H1 (cell line): ENCODE data around the gene SLC12A7. TPM values are rescaled to one million over a fixed set of nuclear protein-coding genes. Genes with fewer than 3 reads are reported as not detected.

Source experiments
- CBX5 ChIP-seq: fragments of 300-800, 300-1000 bp; sonication (generic); IDR thresholded peaks from 2 replicates; pipeline ENCODE4 v1.7.1; 2016; ENCODE audit warnings: antibody characterized with exemption, low read length, low read depth
- E2F6 ChIP-seq: IDR thresholded peaks from 2 replicates; pipeline ENCODE4 v1.6.1; 2012; ENCODE audit warnings: inconsistent platforms
- GTF2F1 ChIP-seq: IDR thresholded peaks from 2 replicates; pipeline ENCODE4 v1.6.1; 2012; ENCODE audit warnings: low read depth, low read length, improper control_type of control experiment, borderline replicate concordance
- HDAC6 ChIP-seq: IDR thresholded peaks from one replicate; pipeline ENCODE4 v1.7.1; 2012; ENCODE audit warnings: low read depth, mild to moderate bottlenecking, inconsistent platforms, low read length, moderate library complexity
- JUN ChIP-seq: IDR thresholded peaks from 2 replicates; pipeline ENCODE4 v1.6.1; 2011; ENCODE audit warnings: low read depth, mild to moderate bottlenecking, improper control_type of control experiment, low read length
- KDM5A ChIP-seq: fragments of 200-600 bp; IDR thresholded peaks from 2 replicates; pipeline ENCODE4 v1.7.1; 2012; ENCODE audit warnings: mild to moderate bottlenecking, low read length, inconsistent platforms, mixed read lengths
- SIN3A ChIP-seq, 2 experiments: IDR thresholded peaks in 1 of 2; conservative IDR thresholded peaks in 1 of 2; 2 replicates each; pipeline ENCODE4 v1.6.1; 2011 to 2012; ENCODE audit warnings: low read length in 2 of 2, improper control_type of control experiment in 1 of 2, low read depth in 1 of 2, mild to moderate bottlenecking in 1 of 2
- SUZ12 ChIP-seq: fragments of 200-600 bp; sonication (generic); IDR thresholded peaks from 2 replicates; pipeline ENCODE4 v1.6.1; 2012; ENCODE audit warnings: mild to moderate bottlenecking, inconsistent platforms, low read length, moderate library complexity, mixed read lengths
- TAF7 ChIP-seq: optimal IDR thresholded peaks from 2 replicates; pipeline ENCODE3; 2011; ENCODE audit warnings: low read depth, mild to moderate bottlenecking, inconsistent platforms, low read length, moderate library complexity, borderline replicate concordance
- polyA plus RNA-seq, 7 experiments: library from polyadenylated mRNA; depleted of rRNA in 3 of 7; stranded (reverse) in 5 of 7; unstranded in 2 of 7; fragments of >200 nt in 5 of 7; fragments of 200-250 nt in 2 of 7; gene quantifications; 1 replicate in 5 of 7; 2 replicates in 1 of 7; 4 replicates in 1 of 7; pipeline versions ENCODE4 v1.2.1 to v1.2.3, GENCODE V29; 2011 to 2013; ENCODE audit warnings: missing spikeins in 2 of 7, mixed read lengths in 2 of 7
- total RNA-seq: library from RNA; stranded (reverse); fragmentation: NEBNext Ultra II Directional; extraction: Animal tissue kit (Norgen Biotek cat#: 25700); gene quantifications from 2 replicates; pipeline ENCODE4 v1.2.1, GENCODE V29; 2021

SLC12A7 gene
- total and polyA plus RNA-seq, 2 of the 8 experiments (the other 6 are each of a cell fraction or from before 2014, with no cell fraction given), result 23.5 to 39.7 TPM

- TF ChIP-seq CBX5, result no peak
- TF ChIP-seq SUZ12, result no peak
- no peak for TF ChIP-seq TAF7
- TF ChIP-seq HDAC6, result no peak
- no peak for TF ChIP-seq KDM5A
- TF ChIP-seq E2F6, result no peak
- TF ChIP-seq JUN, result no peak
- no peak for TF ChIP-seq SIN3A (conservative IDR thresholded peaks at IDR 0.05 in 1 of 2, IDR thresholded peaks at IDR 0.05 in 1 of 2; ENCODE audit: low read depth in 1 of 2, low read length in 2 of 2)
- no peak for TF ChIP-seq GTF2F1
These were observed 57.7 kb downstream of the SLC12A7 start (continued) for GRCh38 chr5:1054018-1054798.
